Testis (tissue), 2 donors: ENCODE data around the gene THAP8.

Source experiments
- CTCF ChIP-seq, 3 experiments: fragments of 450-650 bp in 2 of 3; fragments of 200-600 bp in 1 of 3; sonication (generic) in 1 of 3; IDR thresholded peaks; one replicate each; pipeline ENCODE4 v1.5.1; 2016 to 2019; ENCODE audit warnings: antibody characterized with exemption in 3 of 3, mild to moderate bottlenecking in 2 of 3, moderate library complexity in 1 of 3
- POLR2A ChIP-seq: fragments of 450-650 bp; IDR thresholded peaks from one replicate; pipeline ENCODE4 v1.6.1; 2017; ENCODE audit warnings: antibody characterized with exemption, mild to moderate bottlenecking, moderate library complexity

- TF ChIP-seq POLR2A (no peak), CTCF (IDR thresholded peaks at IDR 0.05) (no peak)
Measured at GRCh38 chr19:36093146-36093662, 39.1 kb upstream of the THAP8 start.
